ENCODE results near the gene TNFRSF18. TPM values are rescaled to one million over a fixed set of nuclear protein-coding genes. Genes with fewer than 3 reads are reported as not detected.

Gene TNFRSF18
- total RNA-seq, 1 donor from 2014 or later: 26.8 TPM

DNA sequence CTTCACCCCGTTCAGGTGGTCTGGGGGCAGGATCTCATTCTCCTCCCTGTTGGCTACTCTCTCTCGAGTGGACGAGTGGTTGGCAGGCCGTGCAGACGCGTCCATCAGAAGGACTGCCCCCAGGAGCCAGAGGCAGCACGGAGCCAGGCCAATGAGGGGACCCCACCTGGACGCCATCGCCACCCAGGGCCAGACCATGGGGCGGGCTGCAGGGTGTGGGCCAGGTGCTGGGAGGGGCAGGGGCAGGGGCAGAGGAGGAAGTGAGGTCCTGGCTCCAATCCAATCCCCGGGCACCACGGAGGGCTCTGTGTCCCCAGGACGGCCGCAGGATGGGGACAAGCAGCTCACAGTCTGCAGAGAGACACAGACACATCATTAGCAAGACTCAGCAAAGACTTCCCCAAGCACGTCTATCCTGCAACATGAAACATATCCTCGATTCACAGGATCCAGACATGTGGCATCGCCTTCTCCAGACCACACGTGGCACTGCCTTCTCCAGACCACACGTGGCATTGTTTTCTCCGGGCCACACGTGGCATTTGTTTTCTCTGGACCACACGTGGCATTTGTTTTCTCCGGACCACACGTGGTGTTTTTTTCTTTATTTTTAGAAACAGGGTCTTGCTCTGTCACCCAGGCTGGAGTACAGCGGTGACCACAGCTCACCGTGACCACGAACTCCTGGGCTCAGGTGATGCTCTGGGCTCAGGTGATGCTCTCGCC lies 22.4 kb upstream of the TNFRSF18 start:
- intact Hi-C loops (cut with micrococcal nuclease): no loop called here

DNA sequence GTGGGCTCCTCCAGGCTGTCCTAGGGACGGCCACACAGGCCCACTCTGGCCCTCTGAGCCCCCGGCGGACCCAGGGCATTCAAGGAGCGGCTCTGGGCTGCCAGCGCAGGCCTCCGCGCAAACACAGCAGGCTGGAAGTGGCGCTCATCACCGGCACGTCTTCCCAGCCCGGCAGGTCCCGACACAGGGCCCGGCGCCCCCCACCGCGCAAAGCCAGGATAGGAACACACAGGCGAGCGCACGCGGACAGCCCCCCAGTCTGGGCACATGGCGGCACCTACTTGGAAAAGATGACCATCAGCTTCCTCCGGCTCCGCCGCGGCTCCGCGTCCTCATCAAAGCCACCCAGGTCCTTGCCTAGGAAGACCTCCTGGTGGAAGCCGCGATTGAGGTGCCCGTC lies 21.8 kb upstream of the TNFRSF18 start:
- intact Hi-C loops (cut with micrococcal nuclease): no loop called here

DNA sequence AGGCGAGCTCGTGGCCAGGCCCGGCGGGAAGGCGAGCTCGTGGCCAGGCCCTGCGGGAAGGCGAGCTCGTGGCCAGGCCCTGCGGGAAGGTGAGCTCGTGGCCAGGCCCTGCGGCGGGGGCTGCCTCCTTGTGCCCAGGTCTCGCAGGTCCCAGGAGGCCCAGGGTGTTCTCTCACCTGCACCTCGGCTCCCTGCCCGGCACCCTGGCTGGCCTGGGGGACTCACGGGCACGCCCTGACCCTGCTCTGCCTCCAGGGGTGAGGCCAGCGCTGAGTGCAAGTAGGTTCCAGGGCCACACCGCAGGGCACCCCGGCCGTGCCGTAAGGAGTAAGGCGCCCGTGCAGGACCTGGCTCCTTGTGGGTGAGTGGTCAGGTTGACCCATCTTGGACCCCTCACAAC lies 21.0 kb upstream of the TNFRSF18 start:
- intact Hi-C loops (cut with micrococcal nuclease): no loop called here

DNA sequence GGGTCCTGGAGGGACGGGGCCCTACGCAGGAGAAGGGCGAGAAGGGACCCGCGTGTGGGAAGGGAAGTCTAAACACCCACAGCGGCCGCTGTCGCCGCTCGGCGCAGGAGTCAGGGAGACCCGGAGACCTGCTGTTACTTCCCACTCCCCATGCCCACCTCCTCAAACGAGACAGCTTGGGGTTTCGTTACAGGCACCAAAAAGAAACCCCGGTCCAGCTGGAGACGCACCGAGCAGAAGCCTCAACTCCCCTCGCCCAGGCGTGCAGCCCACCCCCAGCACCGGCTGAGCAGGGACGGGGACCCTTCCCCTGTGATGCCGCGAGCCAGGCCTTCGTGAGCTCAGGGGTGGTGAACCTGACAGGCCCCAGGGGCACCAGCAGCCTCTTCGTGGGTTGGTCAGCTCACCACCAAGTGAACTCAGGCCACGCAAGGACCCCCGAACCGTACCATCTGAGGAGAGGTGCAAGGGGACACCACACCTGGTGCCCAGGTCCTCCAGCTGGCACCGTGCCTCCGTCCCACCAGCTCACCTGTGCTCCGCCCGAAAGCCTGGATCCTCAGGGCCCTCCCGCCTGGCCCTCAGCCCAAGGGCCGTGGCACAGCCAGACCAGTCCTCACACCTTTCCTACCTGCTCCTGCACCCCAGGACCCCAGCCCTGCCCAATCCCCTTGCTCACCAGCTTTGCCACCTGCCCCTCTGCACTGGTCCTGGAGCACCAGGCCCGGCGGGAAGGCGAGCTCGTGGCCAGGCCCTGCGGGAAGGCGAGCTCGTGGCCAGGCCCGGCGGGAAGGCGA lies 20.4 kb upstream of the TNFRSF18 start:
- intact Hi-C loops (cut with micrococcal nuclease): no loop called here

DNA sequence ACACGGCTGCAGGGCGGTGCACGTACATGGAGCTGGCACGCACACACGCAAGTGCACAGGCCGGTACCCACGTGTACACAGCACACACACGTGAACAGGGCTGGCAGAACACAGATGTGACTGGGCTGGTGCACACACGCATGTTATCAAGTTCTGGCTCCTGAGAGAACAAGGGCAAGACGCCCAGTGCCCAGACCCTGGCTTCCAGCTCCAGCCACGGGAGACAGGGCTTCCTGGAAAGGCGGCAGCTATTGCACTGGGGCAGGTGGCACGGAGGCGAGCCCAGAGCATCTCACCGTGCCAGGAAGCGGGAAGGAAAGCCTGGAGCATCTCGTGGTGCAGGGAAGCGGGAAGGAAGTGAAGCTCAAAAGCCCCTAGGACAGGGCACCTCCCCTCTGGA lies 19.5 kb upstream of the TNFRSF18 start:
- intact Hi-C loops (cut with micrococcal nuclease): no loop called here

DNA sequence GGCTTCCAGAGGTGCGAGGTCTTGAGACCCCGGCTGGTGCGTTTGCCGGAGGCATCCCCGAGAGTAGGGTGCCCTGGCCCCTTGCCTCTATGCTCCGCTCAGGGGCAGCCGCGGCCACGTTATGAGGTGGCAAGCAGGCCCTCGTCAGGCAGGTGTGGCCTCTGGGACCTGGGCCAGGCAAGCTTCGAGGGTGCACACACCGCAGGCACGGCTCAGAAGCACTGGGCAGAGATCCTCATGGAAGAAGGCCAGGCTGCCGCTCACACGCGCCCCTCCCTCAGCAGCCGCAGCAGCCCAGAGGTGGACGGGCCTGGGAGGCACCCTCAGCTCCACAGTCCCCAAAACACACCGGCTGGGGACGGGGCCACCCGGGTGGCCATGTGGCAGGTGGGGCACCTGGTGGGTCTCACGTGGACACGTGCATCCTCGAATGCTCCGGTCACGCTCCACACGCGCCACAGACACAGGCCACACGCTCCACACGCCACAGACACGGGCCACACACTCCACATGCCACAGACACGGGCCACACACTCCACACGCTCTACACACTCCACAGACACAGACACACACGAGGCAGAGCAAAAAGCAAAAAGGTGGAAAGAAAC lies 18.9 kb upstream of the TNFRSF18 start:
- intact Hi-C loops (cut with micrococcal nuclease): no loop called here

DNA sequence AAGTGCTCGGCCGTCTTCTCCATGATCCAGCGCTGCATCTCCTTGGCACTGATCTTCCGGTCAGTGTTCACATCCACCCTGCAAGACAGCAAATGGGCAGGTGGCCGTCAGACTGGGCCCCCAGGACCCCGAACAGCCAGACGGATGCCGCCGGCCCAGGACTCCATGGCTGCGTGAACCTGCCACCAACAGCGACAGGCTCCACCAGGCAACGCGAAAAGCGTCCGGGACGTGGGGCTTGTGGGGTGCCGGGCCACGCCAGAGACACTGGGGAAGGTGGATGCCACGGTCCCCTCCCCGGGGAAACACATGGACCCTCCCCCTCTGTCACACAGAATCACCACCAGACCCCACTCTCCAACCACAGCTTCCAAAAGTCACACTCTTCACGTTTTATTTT lies 17.5 kb upstream of the TNFRSF18 start:
- intact Hi-C loops (cut with micrococcal nuclease): no loop called here

DNA sequence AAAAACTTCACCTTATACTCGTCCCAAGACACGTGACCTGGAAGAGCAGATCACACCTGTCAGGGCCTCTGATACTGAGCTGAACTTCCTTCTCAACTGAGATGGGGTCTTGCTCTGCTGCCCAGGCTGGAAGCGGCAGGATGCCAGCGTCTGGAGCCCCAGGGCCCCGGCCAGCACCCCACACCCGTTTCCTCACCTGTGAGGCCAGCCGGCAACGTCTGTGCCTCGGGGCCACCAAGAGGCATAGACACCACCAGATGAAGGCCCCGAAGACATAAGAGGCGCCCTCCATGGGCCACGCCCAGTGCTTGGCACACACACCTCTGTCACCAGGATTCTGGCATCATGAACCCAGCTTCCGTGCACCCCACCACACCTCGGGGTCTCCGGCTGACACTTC lies 16.9 kb upstream of the TNFRSF18 start:
- intact Hi-C loops (cut with micrococcal nuclease): no loop called here

DNA sequence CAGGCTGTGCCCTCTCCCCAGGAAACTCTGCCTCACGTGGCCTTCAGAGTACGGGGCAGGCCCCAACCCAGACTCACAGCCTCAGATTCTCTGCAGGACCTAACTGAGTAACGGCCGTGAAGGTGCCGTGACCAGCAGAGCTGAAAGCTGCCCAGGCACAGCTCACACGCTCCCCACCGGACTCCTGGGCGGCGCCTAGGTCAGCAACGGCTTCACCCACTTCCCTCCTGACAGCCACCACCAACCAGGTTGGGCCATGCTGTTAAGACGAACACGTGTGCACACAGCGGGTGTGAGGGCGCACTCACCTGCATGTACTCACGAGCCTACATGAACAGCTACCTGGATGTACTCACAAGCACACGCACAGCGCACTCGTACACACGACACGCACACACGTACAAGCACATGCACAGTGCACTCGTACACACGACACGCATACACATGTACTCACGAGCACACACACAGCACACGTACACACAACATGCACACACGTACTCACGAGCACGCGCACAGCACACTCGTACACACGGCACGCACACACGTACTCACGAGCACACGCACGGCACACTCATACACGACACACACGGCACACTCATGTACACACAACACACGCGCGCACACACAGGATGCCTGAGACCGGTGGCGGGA lies 16.3 kb upstream of the TNFRSF18 start:
- intact Hi-C loops (cut with micrococcal nuclease): no loop called here

DNA sequence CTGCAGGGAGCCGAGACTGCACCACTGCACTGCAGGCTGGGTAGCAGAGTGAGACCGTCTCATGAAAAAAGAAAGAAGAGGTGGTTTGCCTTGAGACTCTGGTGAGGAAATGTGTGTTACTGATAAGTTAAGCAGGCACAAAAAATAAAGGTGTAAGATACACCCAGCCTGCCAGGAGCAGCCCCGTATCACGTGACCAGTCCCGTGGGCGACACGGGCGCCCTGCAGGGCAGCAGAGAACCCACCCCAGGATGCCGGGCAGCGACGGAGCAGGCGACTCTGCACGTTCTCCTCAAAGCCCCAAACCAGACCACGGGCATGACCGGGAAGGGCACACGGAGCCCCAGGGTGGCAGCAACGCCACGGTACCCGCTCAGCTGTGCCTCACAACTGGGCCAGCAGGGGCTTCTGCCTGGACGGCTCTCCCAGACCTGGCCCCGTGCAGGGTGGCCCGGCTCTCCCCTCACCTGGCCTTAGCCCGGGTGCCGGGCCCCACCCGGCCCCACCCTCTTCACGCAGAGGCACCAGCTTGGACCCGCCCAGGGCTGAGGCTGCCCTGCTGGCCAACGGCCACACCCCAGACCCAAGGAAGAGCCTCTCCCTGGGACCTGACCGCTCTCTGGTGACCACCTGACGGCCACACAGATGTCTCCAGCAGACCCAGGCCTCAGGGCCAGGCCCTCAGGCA lies 15.6 kb upstream of the TNFRSF18 start:
- intact Hi-C loops (cut with micrococcal nuclease): no loop called here

DNA sequence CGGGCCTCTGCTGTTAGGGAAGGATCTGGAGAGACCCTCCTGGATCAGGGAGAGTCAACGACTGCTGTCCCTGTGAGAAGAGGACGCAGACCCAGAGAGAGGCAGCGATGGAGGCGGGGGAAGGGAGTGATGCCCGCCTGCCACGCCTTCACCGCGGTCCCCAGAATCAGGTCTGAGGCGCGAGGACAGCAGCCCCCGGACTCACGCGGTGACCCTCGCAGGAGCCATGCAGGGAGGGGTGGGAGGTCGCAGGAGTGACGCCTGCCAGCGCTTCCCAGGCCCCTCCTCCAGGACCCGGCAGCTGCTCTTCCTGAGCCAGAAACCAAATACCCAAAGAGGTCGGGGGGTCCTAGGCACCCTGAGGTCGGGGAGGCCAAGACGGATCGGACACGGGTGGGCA lies 13.8 kb upstream of the TNFRSF18 start:
- intact Hi-C loops (cut with micrococcal nuclease): no loop called here

DNA sequence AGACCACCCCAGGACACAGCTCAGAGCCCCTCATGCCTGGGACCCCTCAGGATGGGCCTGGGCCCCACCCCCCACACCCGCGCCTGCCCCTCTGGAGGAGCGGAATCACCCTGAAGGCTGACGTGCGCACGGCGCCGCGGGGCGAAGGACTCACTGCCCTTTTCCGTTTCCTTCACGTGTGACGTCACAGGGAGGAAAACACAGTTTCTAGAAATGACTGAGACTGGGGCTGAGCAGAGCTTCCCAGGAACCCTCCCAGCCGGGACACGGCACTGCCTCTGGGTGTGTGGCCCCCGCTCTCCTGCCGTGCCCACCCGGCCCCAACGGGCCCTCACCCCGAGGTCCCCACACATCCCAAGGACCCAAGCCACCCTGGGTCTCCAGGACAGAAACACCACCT lies 12.9 kb upstream of the TNFRSF18 start:
- intact Hi-C loops (cut with micrococcal nuclease): no loop called here

DNA sequence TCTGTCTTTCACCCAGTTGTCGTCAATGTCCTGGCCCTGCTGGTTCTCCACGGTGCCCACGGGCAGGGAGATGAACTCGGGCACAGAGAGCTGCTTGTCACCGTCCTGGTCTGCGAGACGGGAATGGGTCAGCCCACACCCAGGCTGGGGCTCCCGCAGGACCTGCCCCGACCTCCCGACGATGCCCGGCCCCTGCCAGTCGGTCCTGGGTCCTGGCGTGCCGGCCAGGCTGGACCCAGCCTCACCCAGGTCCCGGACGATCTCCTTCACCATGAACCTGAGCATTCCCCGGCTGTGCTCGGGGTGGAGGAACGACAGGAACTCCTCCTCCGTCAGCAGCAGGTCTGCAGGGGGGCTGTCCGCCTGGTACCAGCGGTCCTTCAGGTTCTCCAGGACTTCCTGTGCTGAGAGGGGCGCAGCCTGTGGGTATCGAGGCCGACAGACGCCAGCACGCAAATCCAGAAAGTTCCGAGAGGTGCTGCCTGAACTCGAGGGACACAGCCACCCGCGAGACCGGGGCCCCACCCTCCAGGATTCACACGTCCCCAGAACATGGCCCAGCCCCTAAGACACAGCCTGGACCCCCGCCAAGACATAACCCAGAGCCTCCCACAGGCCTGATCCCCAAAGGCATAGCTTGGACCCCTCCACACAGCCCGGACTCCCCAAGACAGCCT lies 12.3 kb upstream of the TNFRSF18 start:
- intact Hi-C loops (cut with micrococcal nuclease): no loop called here

DNA sequence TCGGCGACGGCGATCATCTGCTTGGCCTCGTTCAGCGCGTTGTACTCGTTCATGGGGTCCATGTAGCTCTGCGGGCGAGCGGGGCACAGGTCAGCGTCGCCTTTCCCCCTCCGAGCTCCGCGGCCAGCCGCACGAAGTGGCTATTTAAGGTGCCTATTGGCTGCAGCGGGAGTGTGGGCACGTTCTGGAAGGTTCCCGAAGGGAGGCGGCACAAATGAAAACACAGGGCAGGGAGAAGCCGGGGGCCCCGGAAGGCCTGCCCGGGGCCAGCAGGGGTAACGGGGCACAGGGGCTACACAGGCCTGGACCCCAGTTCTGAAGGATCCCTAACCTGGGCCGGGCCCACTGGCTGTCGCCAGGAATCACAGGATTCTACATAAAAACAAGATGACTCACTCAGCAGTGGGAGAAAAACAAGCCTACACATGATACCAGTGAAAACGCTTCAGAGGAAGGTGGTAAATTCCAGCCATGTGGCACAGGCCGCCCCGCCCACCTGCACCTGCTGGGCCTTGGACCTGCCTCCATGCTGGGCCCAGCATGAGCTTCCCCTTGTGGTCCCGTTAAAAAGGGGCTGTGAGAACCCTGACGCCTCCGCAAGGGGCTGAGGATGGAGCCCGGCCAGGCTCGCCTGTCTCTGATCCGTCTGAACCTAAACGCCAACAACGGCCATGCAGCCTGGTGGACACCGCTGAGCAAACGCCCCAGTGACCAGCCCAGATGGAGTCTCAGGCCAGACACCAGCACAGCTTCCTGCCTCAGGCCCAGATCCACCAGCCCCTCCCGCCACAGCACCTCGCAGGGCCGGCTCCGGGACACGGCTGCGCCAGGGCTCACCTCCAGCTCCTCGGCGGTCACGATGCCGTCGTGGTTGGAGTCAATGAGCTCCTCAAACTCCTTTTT lies 11.5 kb upstream of the TNFRSF18 start:
- intact Hi-C loops (cut with micrococcal nuclease): no loop called here

DNA sequence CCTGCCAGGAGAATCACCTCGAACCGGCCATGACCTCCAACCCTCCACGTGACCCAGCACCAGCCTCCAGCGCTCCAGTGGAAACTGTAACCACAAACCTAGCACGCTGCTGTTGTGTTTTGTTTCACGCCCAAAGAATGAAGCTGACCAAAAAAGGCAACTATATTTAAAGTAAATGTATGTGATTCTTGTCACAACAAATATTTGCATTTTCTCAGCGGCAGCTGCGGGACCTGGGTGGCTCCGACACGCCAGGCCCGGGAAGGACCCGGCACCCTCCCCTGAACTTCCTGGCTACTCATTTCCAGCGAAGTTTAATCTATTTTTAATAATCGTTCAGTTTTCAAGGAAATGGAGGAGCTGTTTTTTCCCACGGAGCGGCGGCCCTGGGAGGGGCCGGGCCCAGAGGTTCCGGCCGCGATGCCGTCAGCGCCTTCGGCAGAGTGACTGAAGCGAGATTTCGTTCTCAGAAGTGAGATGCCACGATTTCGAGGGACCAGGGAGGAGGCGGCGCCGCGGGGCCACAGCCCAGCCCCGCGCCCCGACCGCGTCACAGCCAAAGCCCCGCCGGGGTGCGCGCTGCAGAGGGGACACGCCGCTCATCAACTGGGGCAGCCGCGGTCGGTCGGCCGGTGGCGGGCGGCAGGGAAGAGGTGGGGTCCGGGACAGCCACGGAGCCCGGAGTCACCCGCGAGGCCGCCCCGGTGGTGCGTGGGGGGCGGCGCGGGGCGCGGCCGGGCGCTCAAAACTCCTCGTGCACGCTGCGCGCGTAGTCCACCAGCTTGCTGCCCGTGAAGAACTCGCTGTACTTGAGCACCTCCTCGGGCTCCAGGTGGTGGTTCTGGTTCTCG lies 10.6 kb upstream of the TNFRSF18 start:
- intact Hi-C loops (cut with micrococcal nuclease): no loop called here

DNA sequence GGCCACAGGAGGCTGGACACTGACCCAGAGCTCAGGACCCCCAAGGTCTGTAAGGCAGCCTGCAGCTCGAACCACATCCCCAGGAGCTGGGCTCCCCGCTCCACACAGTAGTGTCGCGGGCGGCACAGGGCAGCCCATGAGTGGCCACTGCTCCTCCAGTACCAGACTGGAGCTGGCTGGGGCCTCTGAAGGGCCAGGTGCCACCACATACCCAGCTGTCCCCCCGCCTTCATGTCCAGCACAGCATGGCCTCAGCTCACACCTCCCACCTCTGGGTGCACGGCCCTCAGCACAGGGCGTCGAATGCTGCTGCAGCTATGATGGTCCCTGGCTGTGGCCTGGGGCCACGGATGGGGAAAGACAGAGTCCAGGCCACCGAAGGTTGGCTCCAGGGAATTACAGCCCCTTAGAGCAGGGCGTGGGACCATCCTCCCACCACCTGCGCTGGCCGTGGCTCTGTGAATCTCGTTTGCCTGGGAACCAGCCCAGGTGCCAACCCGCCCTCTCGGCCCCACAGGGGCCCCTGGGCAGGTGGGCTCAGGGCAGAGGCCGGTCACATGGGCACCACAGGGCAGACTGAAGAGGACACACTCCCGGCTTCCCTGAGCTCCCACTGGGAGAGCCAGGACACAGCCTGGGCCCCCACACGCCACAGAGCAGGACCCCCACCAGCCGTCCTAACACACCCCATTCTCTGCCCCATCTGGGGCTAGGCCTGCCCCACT lies 9.7 kb upstream of the TNFRSF18 start:
- intact Hi-C loops (cut with micrococcal nuclease): no loop called here

DNA sequence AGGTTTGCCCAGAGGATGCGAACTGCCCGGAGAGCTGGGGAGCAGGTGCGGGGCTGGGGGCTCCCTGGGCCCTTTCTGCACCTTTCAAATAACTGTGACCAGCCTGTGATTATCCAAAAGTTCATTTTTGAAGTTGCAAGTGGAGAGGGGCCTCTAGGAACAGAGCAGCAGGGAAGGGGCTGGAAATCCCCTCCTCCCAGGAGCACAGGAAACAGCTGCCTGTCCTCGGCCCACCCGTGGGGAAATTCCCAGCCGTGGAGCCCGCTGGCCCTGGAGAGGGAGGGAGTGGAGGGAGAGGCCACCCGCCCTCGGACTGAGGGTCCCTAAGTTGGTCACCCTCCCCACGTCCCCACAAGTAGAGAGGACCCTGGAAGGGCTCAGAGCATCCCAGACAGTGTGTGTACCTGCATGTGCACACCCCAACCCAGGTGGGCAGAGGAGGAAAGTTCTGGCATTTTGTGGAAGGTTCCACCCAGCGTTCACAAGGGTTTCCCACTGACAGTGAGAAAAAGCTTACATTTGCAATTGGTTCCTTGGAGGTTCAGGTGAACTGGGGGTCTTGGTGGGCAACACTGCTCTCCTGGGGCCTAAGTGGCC lies 8.8 kb upstream of the TNFRSF18 start:
- intact Hi-C loops (cut with micrococcal nuclease): no loop called here

All from T-helper 2 cell treated with Interferon-gamma antibody and Interleukin-4, amounts not matched to agents 100 ng/mL and 5 ng/mL, for 36 hours (primary cell).